Neuron (in vitro differentiated cells): ENCODE measurements around the gene CEP57L1.

Experiments used
- H2AFZ ChIP-seq: one replicate; pipeline ENCODE4 v1.6.1; 2013; ENCODE audit warnings: low read depth, mild to moderate bottlenecking, inconsistent platforms, low read length, moderate library complexity
- H3K27me3 ChIP-seq: one replicate; pipeline ENCODE4 v1.6.1; 2013; ENCODE audit warnings: low read length; ENCODE audit not compliant: insufficient read depth
- H3K36me3 ChIP-seq: one replicate; pipeline ENCODE4 v1.6.1; 2013; ENCODE audit warnings: low read length; ENCODE audit not compliant: insufficient read depth
- H3K4me1 ChIP-seq: one replicate; pipeline ENCODE4 v1.6.1; 2013; ENCODE audit warnings: low read length; ENCODE audit not compliant: insufficient read depth
- H3K4me3 ChIP-seq: 2 replicates; pipeline ENCODE4 v1.5.1; 2013; ENCODE audit warnings: mild to moderate bottlenecking, low read length, moderate library complexity
- H3K9me3 ChIP-seq: one replicate; pipeline ENCODE4 v1.6.1; 2013; ENCODE audit warnings: low read length

The CEP57L1 gene

DNA sequence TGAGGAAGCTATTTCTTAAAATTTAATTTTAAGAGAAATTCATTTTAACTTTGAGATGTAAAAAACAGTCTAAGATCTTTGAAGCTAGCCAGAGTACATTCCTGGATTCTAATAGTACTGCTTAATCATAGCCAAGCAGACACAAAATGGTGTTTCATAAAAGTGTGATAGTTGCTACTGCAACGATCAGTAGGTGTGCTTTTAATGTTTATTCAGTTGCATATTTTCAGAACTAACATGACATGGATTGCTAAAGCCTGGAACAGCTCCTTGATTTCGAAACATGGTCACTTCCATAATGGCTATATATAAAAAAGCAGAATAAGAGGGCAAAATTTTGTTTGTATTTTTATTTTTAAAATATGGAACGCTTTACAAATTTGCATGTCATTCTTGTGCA, 36.2 kb upstream of the CEP57L1 start:
- H3K9me3 ChIP-seq = no peaks in the 10 kb centered on the region
- no peaks in the 10 kb centered on the region for H3K27me3 ChIP-seq
- H3K36me3 ChIP-seq = no peaks in the 10 kb centered on the region
- no peak overlapping the region for H2AFZ ChIP-seq
- no peak overlapping the region for H3K4me3 ChIP-seq
- H3K4me1 ChIP-seq = peaks cover 15% of the 10 kb centered on the region

- Histone ChIP-seq H2AFZ (no peak overlapping the region), H3K36me3 (no peaks in the 10 kb centered on the region), H3K9me3 (no peaks in the 10 kb centered on the region), H3K27me3 (no peaks in the 10 kb centered on the region), H3K4me1 (peaks cover 15% of the 10 kb centered on the region), H3K4me3 (no peak overlapping the region)
Measured at GRCh38 chr6:109059571-109060021, 35.7 kb upstream of the CEP57L1 start.

- peaks cover 15% of the 10 kb centered on the region for H3K4me1 ChIP-seq
- no peak overlapping the region for H3K4me3 ChIP-seq
Measured at GRCh38 chr6:109060571-109060970, 34.7 kb upstream of the CEP57L1 start.

DNA sequence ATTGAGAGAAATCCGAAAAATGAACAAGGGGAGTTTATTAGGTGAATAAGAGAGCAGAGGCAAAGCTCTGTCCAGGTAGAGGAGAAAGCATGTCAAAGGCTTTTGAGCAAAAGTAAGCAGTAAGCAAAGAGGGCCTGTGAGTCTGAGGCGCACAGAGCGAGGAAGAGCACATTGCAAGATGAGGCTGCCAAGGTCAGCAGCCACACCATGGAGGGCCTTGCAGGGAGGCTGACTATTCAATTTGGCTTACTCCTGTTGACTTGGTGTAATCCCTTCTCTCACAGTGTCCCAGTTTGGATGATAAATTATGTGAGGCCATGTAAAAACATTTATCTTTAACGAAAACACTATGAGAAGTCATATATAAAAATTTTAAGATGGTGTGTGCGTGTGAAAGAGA, 33.1 kb upstream of the CEP57L1 start:
- Histone ChIP-seq H3K4me3 (no peak overlapping the region), H3K9me3 (no peaks in the 10 kb centered on the region), H3K4me1 (peaks cover 15% of the 10 kb centered on the region), H2AFZ (no peak overlapping the region), H3K27me3 (no peaks in the 10 kb centered on the region), H3K36me3 (no peaks in the 10 kb centered on the region)

More at GRCh38 chr6:109060571-109060970, 34.7 kb upstream of the CEP57L1 start:
- no peaks in the 10 kb centered on the region for H3K9me3 ChIP-seq
- H2AFZ ChIP-seq = no peak overlapping the region
- H3K27me3 ChIP-seq = no peaks in the 10 kb centered on the region
- no peaks in the 10 kb centered on the region for H3K36me3 ChIP-seq

DNA sequence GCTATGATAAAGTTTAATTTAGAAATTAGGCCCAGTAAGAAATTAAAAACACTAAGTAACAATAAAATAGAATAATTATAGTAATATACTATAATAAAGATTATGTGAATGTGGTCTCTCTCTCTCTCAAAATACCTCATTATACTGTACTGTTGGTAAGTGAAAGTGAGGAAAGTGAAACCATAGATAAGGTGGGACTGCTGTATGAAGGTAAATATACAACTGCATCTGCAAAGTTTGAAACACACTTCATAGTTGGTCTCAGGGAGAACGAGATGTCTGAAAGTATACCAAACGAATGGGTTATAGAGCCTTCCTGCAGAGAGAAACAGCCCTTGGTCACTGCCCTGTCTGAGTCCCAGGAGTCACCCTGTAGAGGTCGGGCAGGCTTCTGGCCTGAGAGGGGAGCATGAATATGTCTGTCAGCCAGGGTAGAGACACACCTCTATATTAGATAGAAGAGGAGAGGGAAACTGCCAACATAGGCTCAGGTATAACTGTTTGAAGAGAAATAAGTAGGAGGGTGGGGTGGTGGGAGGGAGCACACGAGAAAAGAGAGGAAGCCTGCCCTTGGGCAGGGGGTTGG, 32.4 kb upstream of the CEP57L1 start:
- Histone ChIP-seq H3K4me1 (peaks cover 15% of the 10 kb centered on the region), H3K4me3 (no peak overlapping the region), H3K36me3 (no peaks in the 10 kb centered on the region), H2AFZ (no peak overlapping the region), H3K9me3 (no peaks in the 10 kb centered on the region), H3K27me3 (no peaks in the 10 kb centered on the region)

- H3K27me3 ChIP-seq = no peaks in the 10 kb centered on the region
Measured at GRCh38 chr6:109069746-109070145, 25.6 kb upstream of the CEP57L1 start.

DNA sequence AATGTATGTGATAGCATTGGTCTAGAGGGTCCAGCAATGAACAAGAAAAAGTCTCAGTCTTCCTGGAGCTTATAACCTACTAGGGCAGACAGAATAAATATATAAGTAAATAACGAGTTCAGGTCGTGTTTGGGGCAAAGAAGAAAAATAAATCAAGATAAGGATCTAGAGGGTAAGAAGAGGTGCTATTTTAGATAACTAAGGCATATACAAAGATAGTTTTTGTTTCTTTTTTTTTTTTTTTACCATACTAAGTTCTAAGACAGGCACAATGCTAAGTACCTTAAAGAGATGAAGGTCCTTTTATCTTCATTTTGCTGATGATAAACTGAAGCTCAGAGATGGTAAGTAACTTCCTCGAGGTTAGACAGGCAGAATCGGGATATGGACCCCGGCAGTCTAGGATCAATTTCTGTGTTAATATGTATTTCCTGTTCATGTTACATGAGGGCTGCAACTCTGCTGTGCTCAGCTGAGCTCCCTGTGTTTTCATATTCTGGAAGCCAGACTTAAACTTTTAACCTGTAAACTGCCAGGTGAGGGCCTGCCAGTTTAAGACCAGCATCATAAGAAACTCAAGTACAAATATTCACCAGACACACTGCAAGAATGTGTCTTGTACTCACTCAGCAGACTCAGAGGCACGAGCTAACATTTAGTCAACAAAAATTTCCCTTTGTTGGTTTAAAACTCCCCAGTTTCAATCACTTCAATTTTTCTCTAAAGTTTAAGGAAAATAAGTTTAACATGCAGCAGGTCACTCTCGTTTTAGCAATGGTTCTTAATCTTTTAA, 24.0 kb upstream of the CEP57L1 start:
- no peaks in the 10 kb centered on the region for H3K27me3 ChIP-seq
- H3K36me3 ChIP-seq = no peaks in the 10 kb centered on the region
- H2AFZ ChIP-seq = no peak overlapping the region

More at GRCh38 chr6:109069746-109070145, 25.6 kb upstream of the CEP57L1 start:
- H3K9me3 ChIP-seq = no peaks in the 10 kb centered on the region
- no peaks in the 10 kb centered on the region for H3K36me3 ChIP-seq
- H3K4me3 ChIP-seq = no peak overlapping the region
- H2AFZ ChIP-seq = no peak overlapping the region
- H3K4me1 ChIP-seq = no peaks in the 10 kb centered on the region

DNA sequence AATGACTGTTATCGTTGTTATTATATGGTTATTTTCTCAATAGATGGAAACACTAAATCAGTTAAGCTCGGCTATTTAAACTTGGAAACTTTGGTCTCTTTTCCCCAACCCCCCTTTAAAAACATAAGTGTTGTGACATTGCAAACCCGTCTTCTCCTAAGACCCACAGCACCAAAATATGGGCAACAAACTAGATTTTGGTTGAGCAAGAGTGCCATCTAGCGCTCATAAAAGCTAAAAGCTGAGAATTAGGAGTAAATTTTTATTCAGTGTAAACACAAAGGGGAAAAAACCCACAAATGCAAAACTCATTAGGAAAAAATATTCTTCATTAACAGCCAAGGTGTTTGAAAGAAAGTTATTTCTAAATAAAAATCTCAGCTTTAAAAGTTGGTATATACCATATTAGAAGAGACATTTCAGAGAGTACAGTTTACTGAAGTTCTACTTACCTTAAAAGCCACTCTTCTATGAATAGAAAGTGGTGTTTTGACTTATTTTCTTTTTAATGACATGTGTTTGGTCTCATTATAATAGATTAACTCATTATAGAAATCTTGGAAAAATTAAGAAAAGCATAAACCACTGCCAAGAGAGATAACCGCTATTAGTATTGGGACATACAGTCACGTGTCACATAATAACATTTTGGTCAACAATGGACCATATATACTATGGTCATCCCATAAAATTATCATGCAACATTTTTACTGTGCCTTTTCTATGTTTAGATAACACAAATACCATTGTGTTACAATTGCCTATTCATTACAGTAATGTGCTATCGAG, 21.8 kb upstream of the CEP57L1 start:
- H3K4me1 ChIP-seq = no peaks in the 10 kb centered on the region
- no peaks in the 10 kb centered on the region for H3K36me3 ChIP-seq
- no peak overlapping the region for H2AFZ ChIP-seq
- H3K4me3 ChIP-seq = no peak overlapping the region
- H3K9me3 ChIP-seq = no peaks in the 10 kb centered on the region
- H3K27me3 ChIP-seq = no peaks in the 10 kb centered on the region

More for the DNA sequence above, 24.0 kb upstream of the CEP57L1 start:
- H3K4me1 ChIP-seq = no peaks in the 10 kb centered on the region
- H3K9me3 ChIP-seq = no peaks in the 10 kb centered on the region
- no peak overlapping the region for H3K4me3 ChIP-seq

DNA sequence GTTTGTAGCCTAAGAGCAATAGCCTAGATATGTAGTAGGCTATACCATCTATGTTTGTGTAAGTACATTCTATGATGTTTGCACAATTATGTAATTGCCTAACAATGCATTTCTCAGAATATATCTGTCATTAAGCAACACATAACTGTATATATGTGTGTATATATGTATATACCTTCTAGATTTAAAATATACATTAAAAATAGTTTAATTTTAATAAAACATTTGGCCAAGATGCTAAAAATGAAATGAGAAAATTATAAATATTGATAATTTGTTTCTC, 21.2 kb upstream of the CEP57L1 start:
- Histone ChIP-seq H3K27me3 (no peaks in the 10 kb centered on the region), H3K4me3 (no peak overlapping the region), H3K4me1 (no peaks in the 10 kb centered on the region), H3K9me3 (no peaks in the 10 kb centered on the region), H3K36me3 (no peaks in the 10 kb centered on the region), H2AFZ (no peak overlapping the region)

DNA sequence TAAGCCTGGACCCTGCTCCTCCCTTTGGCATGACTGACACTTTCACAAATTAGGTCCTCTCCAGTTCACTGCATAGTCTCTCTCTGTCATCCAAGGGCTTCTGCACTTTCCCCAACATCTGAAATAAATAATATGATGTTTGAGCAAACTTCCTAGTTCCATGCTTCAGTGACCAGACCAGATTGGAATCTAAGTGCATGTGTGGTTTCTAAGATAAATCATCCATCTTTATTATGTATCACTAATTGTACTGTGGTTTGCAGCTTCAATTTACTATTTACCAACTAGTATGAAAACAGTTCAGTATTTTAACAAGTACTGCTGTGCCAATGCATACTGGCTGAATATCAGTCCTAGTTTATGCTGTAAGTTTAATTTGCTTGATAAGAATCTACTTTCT, 19.4 kb upstream of the CEP57L1 start:
- H3K4me1 ChIP-seq = peaks cover 14% of the 10 kb centered on the region
- H3K36me3 ChIP-seq = no peaks in the 10 kb centered on the region
- no peak overlapping the region for H3K4me3 ChIP-seq
- H2AFZ ChIP-seq = no peak overlapping the region
- H3K27me3 ChIP-seq = no peaks in the 10 kb centered on the region
- H3K9me3 ChIP-seq = no peaks in the 10 kb centered on the region

GRCh38 chr6:109076377-109076776, 18.9 kb upstream of the CEP57L1 start:
- Histone ChIP-seq H3K27me3 (no peaks in the 10 kb centered on the region), H3K9me3 (no peaks in the 10 kb centered on the region), H3K4me3 (no peak overlapping the region), H3K4me1 (peaks cover 14% of the 10 kb centered on the region), H3K36me3 (no peaks in the 10 kb centered on the region), H2AFZ (no peak overlapping the region)

GRCh38 chr6:109079981-109080380, 15.3 kb upstream of the CEP57L1 start:
- no peak overlapping the region for H3K4me3 ChIP-seq
- peak overlapping the region; percentile 6 for H2AFZ ChIP-seq
- H3K9me3 ChIP-seq = no peaks in the 10 kb centered on the region
- no peaks in the 10 kb centered on the region for H3K27me3 ChIP-seq
- H3K4me1 ChIP-seq = peaks cover 14% of the 10 kb centered on the region
- no peaks in the 10 kb centered on the region for H3K36me3 ChIP-seq

DNA sequence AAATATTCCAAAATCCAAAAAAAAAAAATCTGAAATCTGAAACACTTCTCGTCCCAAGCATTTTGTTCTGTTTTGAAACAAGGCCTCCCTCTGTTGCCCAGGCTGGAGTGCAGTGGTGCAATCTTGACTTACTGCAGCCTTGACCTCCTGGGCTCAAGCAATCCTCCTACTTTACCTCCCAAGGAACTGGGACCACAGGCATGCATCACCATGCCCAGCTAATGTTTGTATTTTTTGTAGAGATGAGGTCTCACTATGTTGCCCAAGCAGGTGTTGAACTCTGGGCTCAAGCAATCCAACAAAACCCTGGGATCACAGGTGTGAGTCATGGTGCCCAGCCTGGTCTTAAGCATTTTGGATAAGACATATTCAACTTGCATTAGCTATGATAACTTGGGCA, 14.3 kb upstream of the CEP57L1 start:
- Histone ChIP-seq H3K4me3 (no peak overlapping the region), H2AFZ (no peak overlapping the region), H3K9me3 (no peaks in the 10 kb centered on the region), H3K27me3 (no peaks in the 10 kb centered on the region), H3K36me3 (no peaks in the 10 kb centered on the region), H3K4me1 (peaks cover 14% of the 10 kb centered on the region)
